Naive thymus-derived CD4-positive, alpha-beta T cell (primary cell): ENCODE data around the gene ERC1. TPM values are rescaled to one million over a fixed set of nuclear protein-coding genes. Genes with fewer than 3 reads are reported as not detected.

Experiments
- ATAC-seq: fragments of 150-1000 bp; cut with Tn5 transposase; 2 replicates; pipeline ENCODE4 v1.10.0; 2021; ENCODE audit warnings: mild to moderate bottlenecking, moderate library complexity
- CTCF ChIA-PET: fragments of 350-600 bp; sonication (Branson Sonifier 250); formaldehyde crosslinking; loops from one replicate; lab custom pipeline; 2021; ENCODE audit warnings: antibody characterized with exemption; lab: Charles Lee
- POLR2A ChIA-PET: fragments of 350-600 bp; sonication (Branson Sonifier 250); formaldehyde crosslinking; loops from one replicate; lab custom pipeline; 2021; ENCODE audit warnings: antibody characterized with exemption, inconsistent platforms; lab: Charles Lee
- DNase-seq, 9 donors: peaks; one replicate each; pipeline versions ENCODE4 v3.0.0 to v3.0.0-alpha.2; 2020 to 2022; ENCODE audit warnings: mixed read lengths in 1 of 9
- H3K27ac ChIP-seq: one replicate; pipeline ENCODE4 v1.7.0; 2013; ENCODE audit warnings: mild to moderate bottlenecking, low read depth, low read length, moderate library complexity
- H3K27me3 ChIP-seq, 2 donors: one replicate each; pipeline ENCODE4 v1.7.0; 2013; ENCODE audit warnings: low read length in 2 of 2, mild to moderate bottlenecking in 2 of 2, moderate library complexity in 2 of 2; ENCODE audit not compliant: control insufficient read depth in 2 of 2, insufficient read depth in 2 of 2
- H3K36me3 ChIP-seq, 3 experiments: 1 replicate in 2 of 3; 2 replicates in 1 of 3; pipeline ENCODE4 v1.7.0; 2013; ENCODE audit warnings: low read length in 3 of 3, mild to moderate bottlenecking in 3 of 3, moderate library complexity in 1 of 3; ENCODE audit not compliant: insufficient read depth in 3 of 3, control insufficient read depth in 2 of 3
- H3K4me1 ChIP-seq, 2 donors: one replicate each; pipeline ENCODE4 v1.7.0; 2013; ENCODE audit warnings: low read length in 2 of 2, mild to moderate bottlenecking in 2 of 2, moderate library complexity in 1 of 2; ENCODE audit not compliant: control insufficient read depth in 2 of 2, insufficient read depth in 2 of 2
- H3K4me3 ChIP-seq: 2 replicates; pipeline ENCODE4 v1.7.0; 2013; ENCODE audit warnings: mild to moderate bottlenecking, low read length
- H3K9me3 ChIP-seq, 3 experiments: 1 replicate in 2 of 3; 2 replicates in 1 of 3; pipeline ENCODE4 v1.7.0; 2013; ENCODE audit warnings: low read length in 3 of 3; ENCODE audit not compliant: control insufficient read depth in 2 of 3
- H3K27ac Mint-ChIP-seq, 9 donors: one replicate each; pipeline ENCODE4 v1.8.0; 2020 to 2022; ENCODE audit warnings: mixed read lengths in 9 of 9, mild to moderate bottlenecking in 8 of 9, moderate library complexity in 5 of 9, inconsistent platforms in 2 of 9
- H3K27me3 Mint-ChIP-seq, 5 donors: one replicate each; pipeline ENCODE4 v1.8.0; 2021 to 2022; ENCODE audit warnings: mixed read lengths in 5 of 5, mild to moderate bottlenecking in 1 of 5
- H3K36me3 Mint-ChIP-seq, 5 donors: one replicate each; pipeline ENCODE4 v1.8.0; 2020 to 2022; ENCODE audit warnings: mixed read lengths in 5 of 5, mild to moderate bottlenecking in 3 of 5, inconsistent platforms in 1 of 5
- H3K4me1 Mint-ChIP-seq, 7 donors: one replicate each; pipeline ENCODE4 v1.8.0; 2020 to 2022; ENCODE audit warnings: mixed read lengths in 7 of 7, mild to moderate bottlenecking in 3 of 7, inconsistent platforms in 1 of 7
- H3K4me3 Mint-ChIP-seq, 10 donors: one replicate each; pipeline ENCODE4 v1.8.0; 2020 to 2022; ENCODE audit warnings: mild to moderate bottlenecking in 10 of 10, mixed read lengths in 10 of 10, moderate library complexity in 6 of 10, inconsistent platforms in 2 of 10
- H3K9me3 Mint-ChIP-seq, 11 donors: one replicate each; pipeline ENCODE4 v1.8.0; 2020 to 2022; ENCODE audit warnings: mixed read lengths in 11 of 11, mild to moderate bottlenecking in 4 of 11, inconsistent platforms in 1 of 11, moderate library complexity in 1 of 11
- intact Hi-C, 2 donors: fragments of 100-400 bp; cut with micrococcal nuclease; formaldehyde crosslinking; loops; one replicate each; pipeline ENCODE4 v1.15.1; 2023
- polyA plus RNA-seq, 2 donors: library from polyadenylated mRNA; unstranded; fragments of 300-500 nt; fragmentation: Illumina TruSeq; gene quantifications; one replicate each; pipeline ENCODE4 v1.2.3, GENCODE V29; 2021
- total RNA-seq, 6 experiments: library from RNA in 5 of 6; stranded (reverse) in 5 of 6; gene quantifications; 1 replicate in 5 of 6; 2 replicates in 1 of 6; pipeline ENCODE4 v1.2.3 and lab custom pipeline; 2021 to 2026

Gene ERC1
- total and polyA plus RNA-seq, 7 experiments from 2014 or later, result 15.9 to 62.0 (median 51.5) TPM

- DNase-seq (no peak), ATAC-seq (no peak)
- ChIA-PET POLR2A (no interaction called here), CTCF (interaction anchor here (1.2 kb wide), 1 partner anchor 416 kb away, joined by 4 read pairs; no protein-coding TSS in a partner anchor)
- H3K4me1 ChIP-seq, result peaks cover 32 to 34% of the 10 kb centered on the region in 2 donors
- H3K36me3 ChIP-seq, result no peaks in the 10 kb centered on the region
- peaks cover 24 to 34% (median 25%) of the 10 kb centered on the region in 7 donors for H3K4me1 Mint-ChIP-seq
- peaks cover 0 to 5% (median 0%) of the 10 kb centered on the region in 5 donors for H3K36me3 Mint-ChIP-seq
- no peaks in the 10 kb centered on the region for H3K9me3 ChIP-seq
- H3K9me3 Mint-ChIP-seq, result no peaks in the 10 kb centered on the region
- peak overlapping the region in 6 of 10 donors; percentile 16 to 89 (median 84) for H3K4me3 Mint-ChIP-seq
- no peak overlapping the region for H3K27ac Mint-ChIP-seq
- H3K4me3 ChIP-seq, result no peak overlapping the region
- H3K27ac ChIP-seq, result no peak overlapping the region
- H3K27me3 ChIP-seq, result peaks cover 12 to 26% of the 10 kb centered on the region in 2 donors
- peaks cover 61 to 80% (median 77%) of the 10 kb centered on the region in 5 donors for H3K27me3 Mint-ChIP-seq
- intact Hi-C loops, result loop anchor here in 1 of 2 donors (5.0 kb wide), 2 partner anchors 47 to 58 kb away; partner anchors contain the start of gene FBXL14
These were observed 543.7 kb downstream of the ERC1 start for GRCh38 chr12:1534748-1535147.

GRCh38 chr12:1536817-1537216, 545.8 kb downstream of the ERC1 start:
- DNase-seq, result no peak
- peaks cover 22 to 30% (median 25%) of the 10 kb centered on the region in 7 donors for H3K4me1 Mint-ChIP-seq
- H3K27me3 ChIP-seq, result peaks cover 11 to 16% of the 10 kb centered on the region in 2 donors
- H3K36me3 ChIP-seq, result no peaks in the 10 kb centered on the region
- peaks cover 0 to 5% (median 0%) of the 10 kb centered on the region in 5 donors for H3K36me3 Mint-ChIP-seq
- no peak overlapping the region for H3K27ac Mint-ChIP-seq
- ChIA-PET CTCF (no interaction called here), POLR2A (no interaction called here)
- no peaks in the 10 kb centered on the region for H3K9me3 Mint-ChIP-seq
- no peak overlapping the region for H3K4me3 ChIP-seq
- H3K4me1 ChIP-seq, result peaks cover 26 to 27% of the 10 kb centered on the region in 2 donors
- intact Hi-C loops, result no loop called here
- H3K9me3 ChIP-seq, result no peaks in the 10 kb centered on the region
- H3K27ac ChIP-seq, result no peak overlapping the region
- ATAC-seq, result no peak
- H3K4me3 Mint-ChIP-seq, result no peak overlapping the region
- peaks cover 62 to 92% (median 78%) of the 10 kb centered on the region in 5 donors for H3K27me3 Mint-ChIP-seq

- no peak overlapping the region for H3K27ac Mint-ChIP-seq
- intact Hi-C loops, result no loop called here
These were observed 548.1 kb downstream of the ERC1 start for GRCh38 chr12:1539135-1539534.

DNA sequence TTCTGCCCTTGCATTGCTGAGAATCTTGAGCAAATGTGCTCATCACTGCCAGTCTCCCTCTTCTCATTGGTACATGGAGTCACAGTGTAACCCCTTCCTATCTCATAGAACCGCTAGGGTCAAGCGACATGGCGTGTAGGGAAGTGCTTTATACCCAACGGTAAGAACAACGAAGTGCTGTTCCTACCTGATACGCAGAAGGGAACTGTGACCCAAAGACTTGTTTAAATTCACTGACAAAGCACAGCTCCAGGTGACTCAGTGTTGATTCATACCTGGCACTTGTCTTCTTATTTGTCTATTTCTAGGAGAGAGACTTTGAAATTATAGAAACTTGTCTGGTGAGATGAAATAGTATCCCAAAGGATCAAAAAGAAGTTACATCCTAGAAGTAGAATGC, 549.7 kb downstream of the ERC1 start:
- ATAC-seq (no peak), DNase-seq (no peak)
- H3K27ac ChIP-seq, result no peak overlapping the region
- Mint-ChIP-seq H3K9me3 (peaks cover 0 to 2% (median 0%) of the 10 kb centered on the region in 11 donors), H3K4me1 (peaks cover 0 to 2% (median 0%) of the 10 kb centered on the region in 7 donors), H3K36me3 (peaks cover 0 to 5% (median 0%) of the 10 kb centered on the region in 5 donors), H3K27ac (no peak overlapping the region), H3K4me3 (no peak overlapping the region), H3K27me3 (peaks cover 50 to 84% (median 62%) of the 10 kb centered on the region in 5 donors)
- H3K27me3 ChIP-seq, result peaks cover 0 to 6% of the 10 kb centered on the region in 2 donors
- no peaks in the 10 kb centered on the region for H3K4me1 ChIP-seq
- no peak overlapping the region for H3K4me3 ChIP-seq
- no peaks in the 10 kb centered on the region for H3K9me3 ChIP-seq
- CTCF ChIA-PET, result interaction anchor here (1.0 kb wide), 1 partner anchor 423 kb away, joined by 3 read pairs; no protein-coding TSS in a partner anchor
- POLR2A ChIA-PET, result no interaction called here
- intact Hi-C loops, result no loop called here
- no peaks in the 10 kb centered on the region for H3K36me3 ChIP-seq

More at GRCh38 chr12:1539135-1539534, 548.1 kb downstream of the ERC1 start:
- peaks cover 0 to 7% (median 1%) of the 10 kb centered on the region in 7 donors for H3K4me1 Mint-ChIP-seq
- Histone ChIP-seq H3K36me3 (no peaks in the 10 kb centered on the region), H3K27ac (no peak overlapping the region), H3K4me1 (peaks cover 6 to 9% of the 10 kb centered on the region in 2 donors), H3K4me3 (no peak overlapping the region), H3K27me3 (peaks cover 6% of the 10 kb centered on the region in 2 donors), H3K9me3 (no peaks in the 10 kb centered on the region)
- DNase-seq (no peak), ATAC-seq (no peak)
- H3K36me3 Mint-ChIP-seq, result peaks cover 0 to 5% (median 0%) of the 10 kb centered on the region in 5 donors
- POLR2A ChIA-PET, result no interaction called here
- peaks cover 0 to 2% (median 0%) of the 10 kb centered on the region in 11 donors for H3K9me3 Mint-ChIP-seq
- H3K27me3 Mint-ChIP-seq, result peaks cover 50 to 88% (median 69%) of the 10 kb centered on the region in 5 donors
- no peak overlapping the region for H3K4me3 Mint-ChIP-seq
- CTCF ChIA-PET, result no interaction called here

DNA sequence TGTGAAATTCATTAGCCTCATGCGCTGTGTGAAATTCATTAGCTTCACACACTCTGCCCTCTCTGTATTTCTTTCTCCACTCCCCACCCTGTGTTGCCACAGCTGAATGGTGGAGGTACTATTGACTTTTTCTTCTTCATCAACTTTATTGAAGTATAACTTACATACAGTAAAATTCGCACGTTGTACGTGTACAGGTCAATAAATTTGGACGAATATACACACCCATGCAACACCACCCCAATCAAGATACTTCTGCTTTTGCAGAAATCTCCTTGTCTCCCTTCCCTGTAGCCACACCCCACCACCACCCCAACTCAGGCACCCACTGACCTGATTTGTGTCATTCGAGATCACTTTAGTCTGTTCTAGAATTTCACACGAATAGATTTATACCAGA, 551.6 kb downstream of the ERC1 start:
- Histone ChIP-seq H3K27ac (no peak overlapping the region), H3K4me1 (no peaks in the 10 kb centered on the region), H3K9me3 (no peaks in the 10 kb centered on the region), H3K36me3 (no peaks in the 10 kb centered on the region), H3K27me3 (no peaks in the 10 kb centered on the region), H3K4me3 (no peak overlapping the region)
- peaks cover 0 to 2% (median 0%) of the 10 kb centered on the region in 11 donors for H3K9me3 Mint-ChIP-seq
- H3K4me3 Mint-ChIP-seq, result no peak overlapping the region
- ChIA-PET CTCF (no interaction called here), POLR2A (no interaction called here)
- intact Hi-C loops, result no loop called here
- DNase-seq (no peak), ATAC-seq (no peak)
- peaks cover 0 to 5% (median 0%) of the 10 kb centered on the region in 5 donors for H3K36me3 Mint-ChIP-seq
- peaks cover 0 to 2% (median 0%) of the 10 kb centered on the region in 7 donors for H3K4me1 Mint-ChIP-seq
- H3K27me3 Mint-ChIP-seq, result peaks cover 37 to 72% (median 48%) of the 10 kb centered on the region in 5 donors
- no peak overlapping the region for H3K27ac Mint-ChIP-seq

DNA sequence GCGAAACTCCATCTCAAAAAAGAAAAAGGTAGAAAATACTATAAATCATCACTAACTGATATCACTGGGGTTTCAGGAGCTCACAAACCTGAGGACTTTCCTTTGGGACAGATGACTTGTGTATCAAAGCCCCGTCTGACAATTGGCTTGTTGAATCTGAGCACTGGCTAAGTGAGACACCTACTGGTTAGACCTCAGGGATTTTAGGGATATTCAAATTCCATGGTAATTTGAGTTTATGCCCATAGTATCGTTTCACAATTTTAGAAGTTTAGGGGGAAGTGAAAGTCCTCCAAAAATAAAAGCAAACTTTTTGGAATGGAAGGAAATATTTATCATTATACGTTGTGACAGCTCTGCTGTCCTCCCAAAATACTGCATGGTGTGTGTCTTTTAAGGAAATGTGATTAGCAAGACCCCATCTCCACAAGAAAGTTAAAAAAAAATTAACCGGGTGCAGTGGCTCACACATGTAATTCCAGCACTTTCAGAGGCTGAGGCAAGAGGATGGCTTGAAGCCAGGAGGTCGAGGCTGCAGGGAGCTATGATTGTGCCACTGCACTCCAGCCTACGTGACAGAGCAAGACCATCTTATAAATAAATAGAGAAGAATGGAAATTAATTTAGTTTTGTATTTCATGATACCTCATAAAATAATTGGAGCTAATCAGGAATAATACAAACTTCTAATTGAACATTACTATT, 554.1 kb downstream of the ERC1 start:
- Histone ChIP-seq H3K9me3 (no peaks in the 10 kb centered on the region), H3K36me3 (no peaks in the 10 kb centered on the region), H3K4me1 (no peaks in the 10 kb centered on the region), H3K27ac (no peak overlapping the region), H3K4me3 (no peak overlapping the region), H3K27me3 (no peaks in the 10 kb centered on the region)
- peaks cover 0 to 4% (median 0%) of the 10 kb centered on the region in 11 donors for H3K9me3 Mint-ChIP-seq
- peak; percentile 27 for ATAC-seq
- no peak for DNase-seq
- intact Hi-C loops, result no loop called here
- ChIA-PET CTCF (interaction anchor here (0.6 to 1.7 kb wide), 3 partner anchors 392 to 547 kb away, joined by 4 to 8 read pairs (median 4); no protein-coding TSS in a partner anchor), POLR2A (no interaction called here)
- no peak overlapping the region for H3K27ac Mint-ChIP-seq
- peaks cover 0 to 2% (median 0%) of the 10 kb centered on the region in 7 donors for H3K4me1 Mint-ChIP-seq
- H3K27me3 Mint-ChIP-seq, result peaks cover 19 to 49% (median 28%) of the 10 kb centered on the region in 5 donors
- H3K36me3 Mint-ChIP-seq, result peaks cover 0 to 3% (median 0%) of the 10 kb centered on the region in 5 donors
- no peak overlapping the region for H3K4me3 Mint-ChIP-seq
